GM21737 (cell line): ENCODE results near the gene P2RY11.

Source experiments
- ATAC-seq: cut with Tn5 transposase; IDR thresholded peaks from one replicate; pipeline ENCODE4 v1.9.1; 2021; ENCODE audit warnings: mild to moderate bottlenecking, moderate library complexity; ENCODE audit not compliant: unreplicated experiment

P2RY11 gene

GRCh38 chr19:10111405-10111811 lies at the start of gene P2RY11:
TSS of gene P2RY11 (plus strand) at chr19:10111693. CDS start at chr19:10111722, 29 bp downstream.
- no peak for ATAC-seq

GRCh38 chr19:10061717-10062310 lies 49.7 kb upstream of the P2RY11 start:
- ATAC-seq = no peak

- no peak for ATAC-seq
Observed at GRCh38 chr19:10068205-10068604, 43.3 kb upstream of the P2RY11 start.

GRCh38 chr19:10069046-10069445 lies 42.4 kb upstream of the P2RY11 start:
- ATAC-seq = no peak

GRCh38 chr19:10070730-10071446 lies 40.6 kb upstream of the P2RY11 start:
- no peak for ATAC-seq

GRCh38 chr19:10074153-10074552 lies 37.3 kb upstream of the P2RY11 start:
- ATAC-seq = no peak

- ATAC-seq = no peak
Observed at GRCh38 chr19:10076535-10076934, 35.0 kb upstream of the P2RY11 start.

GRCh38 chr19:10078329-10078728 lies 33.2 kb upstream of the P2RY11 start:
- ATAC-seq = no peak

- no peak for ATAC-seq
Observed at GRCh38 chr19:10079031-10079453, 32.5 kb upstream of the P2RY11 start.

GRCh38 chr19:10083911-10084310 lies 27.6 kb upstream of the P2RY11 start:
- no peak for ATAC-seq

- no peak for ATAC-seq
Observed at GRCh38 chr19:10084803-10085202, 26.7 kb upstream of the P2RY11 start.

GRCh38 chr19:10085641-10086590 lies 25.6 kb upstream of the P2RY11 start, which contains the start of gene SHFL:
TSS of gene SHFL (plus strand) at chr19:10086317. CDS start at chr19:10086428, 111 bp downstream.
- ATAC-seq = peak; percentile 78

- ATAC-seq = no peak
Observed at GRCh38 chr19:10086591-10087192, 24.8 kb upstream of the P2RY11 start.

- ATAC-seq = no peak
Observed at GRCh38 chr19:10087296-10088061, 24.0 kb upstream of the P2RY11 start.

GRCh38 chr19:10088949-10089554 lies 22.4 kb upstream of the P2RY11 start:
- no peak for ATAC-seq

GRCh38 chr19:10089801-10090375 lies 21.6 kb upstream of the P2RY11 start:
- ATAC-seq = no peak

- ATAC-seq = no peak
Observed at GRCh38 chr19:10091370-10091687, 20.2 kb upstream of the P2RY11 start.

- no peak for ATAC-seq
Observed at GRCh38 chr19:10091895-10092641, 19.4 kb upstream of the P2RY11 start.
